GM18517 (cell line): ENCODE results near the gene FOXE1.

Source experiments
- ATAC-seq: cut with Tn5 transposase; IDR thresholded peaks from one replicate; pipeline ENCODE4 v1.9.1; 2021; ENCODE audit warnings: mild to moderate bottlenecking, moderate library complexity; ENCODE audit not compliant: unreplicated experiment

The FOXE1 gene

DNA sequence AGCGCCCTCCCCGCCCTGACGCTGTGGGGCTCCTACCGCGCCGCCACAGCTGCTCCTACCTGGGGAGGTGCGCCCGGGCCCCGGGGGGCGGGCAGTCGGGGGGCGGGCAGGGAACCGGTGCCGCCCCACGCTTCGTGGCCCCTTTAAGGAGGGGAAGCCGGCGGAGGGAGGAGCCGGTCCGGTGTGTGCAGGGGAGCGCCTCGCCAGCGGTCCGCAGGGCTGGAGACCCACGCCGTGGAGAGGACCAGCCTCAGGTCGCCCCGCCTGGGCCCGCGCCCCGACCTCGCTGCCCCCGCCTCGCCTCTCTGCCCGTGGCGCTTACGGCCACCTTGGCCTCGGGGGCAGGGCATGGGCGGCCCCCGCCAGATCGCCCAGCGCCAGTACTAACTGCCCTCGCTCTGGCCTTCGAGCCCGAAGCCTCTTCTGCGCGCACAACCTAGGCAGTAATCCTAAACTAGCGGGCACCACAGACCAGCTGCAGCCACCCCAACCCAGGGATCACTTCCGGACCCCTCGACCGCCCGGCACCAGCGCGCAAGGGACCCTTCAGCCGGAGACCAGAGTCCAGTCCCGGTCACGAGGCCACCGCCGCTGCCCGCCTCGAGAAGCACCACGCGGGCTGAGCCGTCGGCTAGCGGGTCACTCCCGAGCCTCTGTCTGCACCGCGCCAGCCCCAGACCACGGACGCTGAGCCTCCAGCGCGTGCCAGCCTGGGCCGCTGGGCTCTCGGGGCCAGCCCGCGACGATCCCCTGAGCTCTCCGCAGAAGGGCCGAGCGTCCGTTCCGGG lies at the start of gene FOXE1:
FOXE1 (plus strand) TSS at position 171 of the 788 bp plus-strand sequence. CDS start 689 bp downstream, outside the sequence.
- no peak for ATAC-seq

DNA sequence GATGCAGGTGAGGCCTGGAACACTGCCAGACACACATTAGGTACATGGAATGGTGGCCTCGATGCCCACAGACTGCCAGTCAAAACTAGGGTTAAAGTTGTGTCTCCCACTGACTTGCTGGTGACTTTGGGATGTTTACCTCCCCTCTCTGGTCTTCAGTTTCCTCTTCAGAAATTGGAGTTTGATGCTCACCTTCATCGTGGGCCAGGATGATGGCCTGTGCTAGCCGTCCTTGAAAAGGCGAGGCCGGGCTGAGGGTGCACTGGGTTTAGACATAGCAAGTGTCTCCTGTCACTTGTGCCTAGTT lies 49.0 kb upstream of the FOXE1 start:
- no peak for ATAC-seq

GRCh38 chr9:97806721-97807120 lies 46.3 kb upstream of the FOXE1 start:
- no peak for ATAC-seq

DNA sequence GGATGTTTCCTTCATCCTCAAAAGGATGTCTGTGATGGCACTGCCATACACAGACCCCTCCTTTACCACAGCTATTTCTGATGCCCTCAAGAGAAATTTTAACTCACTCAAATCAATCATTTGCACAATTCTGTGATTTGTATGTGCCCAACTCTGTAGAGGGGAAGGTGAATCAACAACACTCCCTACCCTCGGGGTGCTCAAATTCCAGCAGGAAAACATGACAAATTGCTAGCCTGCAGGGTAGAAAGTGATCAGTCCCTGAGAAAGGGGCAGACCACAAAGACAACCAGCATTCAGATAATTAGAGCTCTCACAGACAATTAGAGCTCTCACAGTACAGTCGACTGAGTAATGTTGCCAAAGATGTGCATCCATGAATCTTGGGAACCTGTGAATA lies 45.3 kb upstream of the FOXE1 start:
- no peak for ATAC-seq

DNA sequence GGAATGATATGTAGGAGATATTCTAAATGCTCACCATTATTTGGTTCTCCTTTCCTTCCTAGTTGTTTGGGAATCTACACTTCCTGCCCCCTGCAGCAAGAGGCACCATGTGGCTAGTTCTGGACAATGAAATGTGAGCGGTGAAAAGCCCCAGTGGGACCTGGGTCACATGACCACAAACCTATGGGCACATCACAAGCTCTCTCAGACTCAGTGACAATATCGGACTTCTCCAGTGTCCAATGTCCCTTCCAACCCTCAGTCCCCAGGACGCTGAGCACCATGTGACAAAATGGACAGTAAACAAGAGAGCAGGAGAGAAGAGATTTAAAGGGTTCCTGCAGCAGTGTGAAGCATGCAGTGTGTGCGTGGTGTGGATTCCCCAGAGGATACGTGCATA lies 44.6 kb upstream of the FOXE1 start:
- no peak for ATAC-seq

DNA sequence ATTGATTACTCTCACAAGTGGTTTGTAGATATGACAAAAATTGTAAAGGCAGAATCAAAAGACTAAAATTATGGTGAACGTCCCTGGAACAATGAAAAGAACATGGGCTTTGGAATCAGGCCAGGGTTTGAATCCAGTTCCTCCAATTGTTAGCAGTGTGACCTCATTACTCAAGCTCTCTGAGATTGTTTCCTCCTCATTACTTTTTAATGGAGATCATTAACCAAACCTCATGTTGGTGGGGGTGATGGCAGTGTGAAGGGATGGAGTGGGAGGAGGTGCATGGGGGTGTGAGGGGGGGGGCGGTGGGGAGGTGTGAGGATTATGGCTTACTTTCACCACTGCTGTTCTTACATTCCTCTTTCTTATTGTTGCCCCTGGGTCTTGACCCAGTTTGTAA lies 44.1 kb upstream of the FOXE1 start:
- ATAC-seq = no peak

DNA sequence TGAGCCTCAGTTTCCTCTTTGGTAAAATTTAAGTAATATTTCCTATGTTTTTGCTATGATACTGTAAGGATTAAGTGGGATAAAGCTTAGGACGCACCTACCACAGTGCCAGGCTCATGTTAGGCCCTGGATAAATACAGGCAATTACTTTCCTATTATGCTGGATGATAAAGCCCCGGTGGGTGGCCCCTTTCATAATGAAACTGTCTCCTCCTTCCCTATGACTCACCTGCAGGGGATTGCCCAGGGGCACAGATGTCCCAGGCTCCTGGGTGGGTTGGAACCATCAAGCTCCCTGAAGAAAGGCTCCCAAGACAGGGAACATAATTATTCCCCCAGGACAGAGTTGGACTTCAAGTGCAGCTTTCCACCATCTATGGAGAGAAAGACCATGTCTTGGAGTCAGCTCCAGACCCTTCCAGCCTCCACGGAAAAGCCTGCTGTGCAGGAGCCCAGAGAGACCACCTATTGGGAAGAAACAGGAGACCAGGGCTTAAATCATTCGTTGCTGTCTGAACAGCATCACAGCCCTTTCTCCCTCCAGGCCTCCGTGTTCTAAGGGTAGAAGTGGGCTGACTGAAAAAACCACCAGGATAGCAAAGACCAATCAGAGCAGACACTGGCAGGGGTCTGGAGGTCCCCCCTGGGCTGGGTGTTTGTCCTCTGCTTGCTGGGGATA lies 43.2 kb upstream of the FOXE1 start:
- no peak for ATAC-seq

DNA sequence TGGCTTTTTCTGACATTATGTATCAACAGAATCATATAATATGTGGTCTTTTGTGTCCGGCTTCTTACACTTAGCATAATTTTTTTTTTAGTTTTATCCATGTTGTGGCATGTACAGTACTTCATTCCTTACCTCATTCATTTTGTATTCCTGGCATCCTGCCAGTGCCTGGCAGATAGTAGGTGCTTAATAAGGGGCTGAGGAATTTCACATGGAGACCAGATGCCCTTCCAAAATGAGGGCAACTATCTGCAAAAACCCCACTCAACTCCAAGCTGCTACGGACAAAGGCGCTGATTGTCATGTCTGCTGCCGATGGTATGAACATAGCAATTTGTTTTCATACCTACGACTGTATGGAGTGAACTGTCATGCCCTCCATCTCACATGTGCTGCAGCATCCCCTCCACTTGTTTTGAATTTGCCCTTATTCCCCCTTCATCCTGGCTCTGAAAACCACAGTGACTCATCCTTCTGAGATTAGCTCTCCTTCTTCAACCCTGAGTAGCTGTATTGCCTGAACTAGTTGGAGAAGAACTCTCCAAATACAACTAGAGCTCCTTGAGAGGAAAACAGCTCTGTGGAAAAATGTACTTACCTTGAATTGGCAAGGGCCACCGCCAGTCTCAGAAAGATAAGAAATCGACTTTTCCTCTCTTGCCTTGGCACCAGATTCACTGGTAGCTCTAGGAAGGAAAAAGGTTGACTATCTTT lies 41.3 kb upstream of the FOXE1 start:
- no peak for ATAC-seq

DNA sequence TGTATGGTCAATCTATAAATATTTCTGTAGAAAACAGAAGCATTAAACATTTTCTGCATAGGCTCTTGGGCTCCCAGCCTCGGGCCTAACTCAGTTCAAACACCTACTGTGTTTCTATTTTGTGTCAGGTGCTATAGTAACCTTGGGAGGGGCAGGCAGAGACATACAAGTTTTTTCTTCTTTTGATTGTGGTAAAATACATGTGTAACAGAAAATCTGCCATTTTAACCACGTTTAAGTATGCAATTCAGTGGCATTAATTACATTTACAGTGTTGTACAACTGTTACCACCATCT lies 40.8 kb upstream of the FOXE1 start:
- ATAC-seq = no peak

DNA sequence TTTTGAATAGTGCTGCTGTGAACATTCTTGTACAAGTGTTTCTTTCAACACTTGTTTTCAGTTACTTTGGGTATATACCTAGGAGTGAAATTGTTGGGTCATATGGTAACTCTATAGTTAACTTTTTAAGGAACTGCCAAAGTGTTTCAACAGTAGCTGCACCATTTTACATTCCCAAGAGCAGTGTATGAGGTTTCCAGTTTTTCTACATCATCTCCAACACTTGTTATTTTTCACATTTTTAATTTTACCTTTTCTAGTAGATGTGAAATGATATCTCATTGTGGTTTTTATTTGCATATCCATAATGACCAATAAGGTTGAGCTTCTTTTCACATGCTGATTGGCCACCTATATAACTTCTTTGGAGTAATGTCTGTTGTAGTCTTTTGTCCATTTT lies 40.0 kb upstream of the FOXE1 start:
- no peak for ATAC-seq

DNA sequence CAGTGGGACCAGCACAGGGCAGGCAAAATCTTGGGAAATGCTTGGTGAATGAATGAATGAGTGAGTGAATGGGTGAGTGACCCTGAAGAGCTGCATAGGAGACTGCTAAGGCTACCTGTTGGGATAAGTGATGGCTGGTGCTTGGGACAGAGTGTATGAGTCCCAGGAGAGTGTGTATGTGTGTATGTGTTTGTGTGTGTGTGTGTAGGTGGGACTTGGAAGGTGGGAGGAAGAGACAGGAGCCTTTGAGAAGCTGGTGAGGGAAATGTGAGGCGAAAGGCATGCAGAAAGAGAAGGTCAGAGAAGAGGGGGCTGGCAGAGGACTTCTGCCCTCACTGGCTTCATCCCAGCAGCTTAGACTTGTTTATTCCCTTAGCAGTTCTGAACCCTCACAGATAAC lies 33.3 kb upstream of the FOXE1 start:
- ATAC-seq = no peak

DNA sequence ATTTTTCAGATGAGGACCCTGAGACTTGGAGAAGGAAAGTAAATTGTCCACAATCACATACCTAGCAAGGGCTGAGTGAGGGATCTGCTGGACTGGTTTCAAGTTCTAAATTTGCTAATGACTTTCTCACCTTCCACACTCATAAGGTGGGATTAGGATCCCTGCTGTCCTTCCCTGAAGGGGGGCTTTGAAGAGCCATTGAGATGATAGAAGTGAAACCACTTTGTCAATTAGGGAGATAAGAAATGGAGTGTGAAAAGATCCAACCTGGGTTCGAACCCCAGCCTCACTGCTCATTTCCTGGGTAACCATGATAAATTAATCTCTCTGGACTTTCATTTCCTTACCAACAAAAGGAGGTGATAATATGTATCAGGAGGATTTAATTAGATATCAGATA lies 32.7 kb upstream of the FOXE1 start:
- no peak for ATAC-seq

- ATAC-seq = no peak
These were observed 21.9 kb upstream of the FOXE1 start for GRCh38 chr9:97830884-97831829.

DNA sequence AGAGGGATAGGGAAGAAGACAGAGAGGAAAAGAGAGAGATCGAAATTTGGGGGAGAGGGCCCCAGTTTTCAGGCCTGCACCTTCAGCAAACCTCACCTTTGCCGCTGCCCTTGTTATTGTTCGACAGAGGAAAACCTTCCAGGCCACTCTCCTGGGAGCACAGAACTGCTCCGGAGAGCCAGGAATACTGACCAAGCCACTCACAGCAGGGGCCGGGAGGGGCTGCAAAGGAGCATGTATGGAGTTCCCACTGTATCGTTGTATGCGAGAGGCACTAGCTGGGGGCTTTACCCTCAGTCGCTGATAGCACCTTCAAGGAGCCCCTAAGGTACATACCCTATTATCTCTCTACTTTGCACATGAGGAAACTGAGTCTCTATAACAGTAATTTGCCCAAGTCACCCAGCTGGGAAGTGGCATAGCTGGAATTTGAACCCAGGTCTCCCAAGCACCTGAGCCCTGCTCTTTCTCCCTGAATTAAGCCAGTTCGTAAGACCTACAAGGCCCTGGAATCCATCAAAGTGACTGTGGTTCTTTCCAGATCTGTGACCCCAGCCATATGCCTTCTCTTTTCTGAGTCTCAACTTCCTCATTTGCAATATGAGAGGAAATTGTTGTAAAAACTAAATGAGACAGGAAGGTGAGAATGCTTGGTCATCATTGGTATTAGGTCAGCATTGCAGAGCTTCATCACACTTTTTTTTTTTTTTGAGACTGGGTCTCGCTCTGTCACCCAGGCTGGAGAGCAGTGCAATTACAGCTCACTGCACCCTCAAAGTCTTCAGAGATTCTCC lies 21.0 kb upstream of the FOXE1 start:
- no peak for ATAC-seq

GRCh38 chr9:97840521-97840920 lies 12.5 kb upstream of the FOXE1 start:
- no peak for ATAC-seq

- no peak for ATAC-seq
These were observed 10.1 kb upstream of the FOXE1 start for GRCh38 chr9:97842960-97843359.

- no peak for ATAC-seq
These were observed 7.9 kb upstream of the FOXE1 start for GRCh38 chr9:97845130-97845529.

DNA sequence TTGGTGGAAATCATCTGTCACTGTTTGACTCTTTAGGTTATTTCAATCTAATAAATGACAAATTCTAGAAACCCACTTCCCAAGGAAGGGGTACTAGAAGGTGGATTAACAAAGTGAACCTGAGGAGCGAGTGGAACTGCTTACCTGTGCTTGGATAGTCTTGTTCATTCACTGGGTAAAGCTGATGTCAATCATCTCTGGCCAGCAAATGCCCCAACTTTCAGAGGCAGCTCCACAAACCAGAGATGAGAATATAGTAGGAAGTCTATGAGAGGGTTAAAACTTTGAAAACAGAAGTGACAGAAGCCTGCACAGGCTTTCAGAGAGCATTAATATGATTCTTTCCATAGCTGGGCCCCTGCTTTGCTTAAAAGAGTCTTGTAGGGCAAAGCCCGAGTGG lies 7.3 kb upstream of the FOXE1 start:
- ATAC-seq = no peak

GRCh38 chr9:97846347-97846746 lies 6.7 kb upstream of the FOXE1 start:
- ATAC-seq = no peak

DNA sequence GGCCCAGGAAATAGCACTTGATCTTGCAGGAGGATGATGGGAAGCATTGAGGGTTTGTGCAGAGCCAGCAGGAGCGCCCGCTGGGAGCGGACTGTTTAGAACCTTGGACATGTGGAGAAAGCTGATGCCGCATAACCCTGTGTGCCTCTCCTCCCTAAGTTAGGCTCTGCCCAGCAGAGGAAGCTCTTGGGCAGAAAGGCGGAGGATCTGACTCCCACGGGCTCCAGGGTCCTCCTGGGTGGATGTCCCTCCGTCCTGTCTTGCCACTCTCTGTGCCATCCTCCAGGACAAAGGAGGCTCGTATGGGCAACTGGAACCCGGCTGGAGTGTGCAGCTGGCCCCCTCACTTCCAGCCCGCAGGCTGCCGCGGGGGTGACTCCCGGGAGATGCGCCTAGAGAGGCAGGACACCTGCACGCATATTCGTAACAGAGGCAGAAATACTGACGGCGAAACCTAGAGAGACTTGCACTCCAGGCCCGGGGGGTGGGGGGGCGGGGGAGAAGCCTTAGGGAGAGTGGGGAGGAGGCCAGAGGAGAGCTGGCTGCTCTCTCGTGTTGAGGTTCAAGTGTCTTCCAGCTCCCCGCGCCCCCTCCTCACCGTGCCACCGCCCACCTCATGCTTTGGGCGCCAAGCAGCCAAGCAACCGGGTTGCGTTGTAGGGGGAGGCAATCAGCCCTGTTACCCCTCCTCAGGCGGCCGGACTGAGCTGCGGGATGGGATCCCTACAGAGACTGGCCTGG lies 5.4 kb upstream of the FOXE1 start:
- no peak for ATAC-seq
